GM13977 (cell line): ENCODE measurements around the gene STYXL1.

Source experiments
- DNase-seq: peaks from one replicate; pipeline ENCODE4 v3.0.0; 2012; ENCODE audit warnings: low spot score
- CTCF ChIP-seq: IDR thresholded peaks from 2 replicates; pipeline ENCODE4 v1.5.1; 2012; ENCODE audit warnings: mild to moderate bottlenecking, control low read depth; ENCODE audit not compliant: insufficient read depth; ENCODE audit errors: extremely low read depth, missing control alignments
- in situ Hi-C: fragments of 300-500 bp; cut with MboI; formaldehyde crosslinking; loops from one replicate; pipeline ENCODE4 v1.12.0; 2022; ENCODE audit warnings: low sequenced_read_pairs, low pct_unique_long_range_greater_than_20kb, mixed read lengths, inconsistent platforms; ENCODE audit not compliant: unreplicated experiment

STYXL1 gene

GRCh38 chr7:76072243-76073148 lies 24.7 kb upstream of the STYXL1 start:
- no peak for DNase-seq
- in situ Hi-C loops: no loop called here

GRCh38 chr7:76071316-76072242 lies 23.8 kb upstream of the STYXL1 start:
- in situ Hi-C loops: no loop called here
- no peak for DNase-seq
- TF ChIP-seq CTCF: no peak

More at GRCh38 chr7:76072243-76073148, 24.7 kb upstream of the STYXL1 start:
- TF ChIP-seq CTCF: no peak

- in situ Hi-C loops: no loop called here
- peak; percentile 15 for DNase-seq
- no peak for TF ChIP-seq CTCF
These were observed 21.4 kb upstream of the STYXL1 start for GRCh38 chr7:76069238-76069638.

GRCh38 chr7:76066716-76067503 lies 19.1 kb upstream of the STYXL1 start:
- TF ChIP-seq CTCF: no peak
- in situ Hi-C loops: no loop called here
- peak; percentile 5 for DNase-seq

GRCh38 chr7:76065016-76065612 lies 17.3 kb upstream of the STYXL1 start:
- DNase-seq: peak; percentile 20
- in situ Hi-C loops: no loop called here
- TF ChIP-seq CTCF: no peak
